HTR-8/SVneo (cell line): ENCODE results near the gene GGA2.
"Not testable (repeated sequence)": the region's sequence is repeated elsewhere in the genome, so short reads cannot be mapped to it uniquely, and the experiment has no call there.

Experiments
- DNase-seq: peaks from one replicate; pipeline ENCODE4 v3.0.0; 2011; ENCODE audit warnings: low spot score, mixed read lengths; ENCODE audit not compliant: insufficient read length
- FAIRE-seq: peaks from 2 replicates; lab custom pipeline; 2011; peaks lifted over from hg19 to GRCh38; lab: Jason Lieb, UNC

The GGA2 gene

GRCh38 chr16:23483492-23483891 lies 26.8 kb downstream of the GGA2 start:
- not testable (repeated sequence) for FAIRE-seq, DNase-seq

- FAIRE-seq: no peak
- DNase-seq: no peak
Observed at GRCh38 chr16:23482778-23483177, 27.5 kb downstream of the GGA2 start.

- no peak for FAIRE-seq
Observed at GRCh38 chr16:23480257-23480656, 30.0 kb downstream of the GGA2 start.

GRCh38 chr16:23479138-23479537 lies 31.2 kb downstream of the GGA2 start:
- DNase-seq (no peak), FAIRE-seq (no peak)

More at GRCh38 chr16:23480257-23480656, 30.0 kb downstream of the GGA2 start:
- DNase-seq: no peak

GRCh38 chr16:23478566-23478965 lies 31.7 kb downstream of the GGA2 start:
- FAIRE-seq: no peak
- no peak for DNase-seq

GRCh38 chr16:23476289-23476688 lies 34.0 kb downstream of the GGA2 start:
- FAIRE-seq: no peak
- no peak for DNase-seq

GRCh38 chr16:23469814-23470213 lies 40.5 kb downstream of the GGA2 start:
- FAIRE-seq: no peak
- DNase-seq: no peak

- no peak for FAIRE-seq
- no peak for DNase-seq
Observed at GRCh38 chr16:23466162-23466885, 44.0 kb downstream of the GGA2 start.

- DNase-seq: no peak
- FAIRE-seq: no peak
Observed at GRCh38 chr16:23465179-23465578, 45.1 kb downstream of the GGA2 start.

- no peak for DNase-seq
- no peak for FAIRE-seq
Observed at GRCh38 chr16:23464196-23464595, 46.1 kb downstream of the GGA2 start.

- FAIRE-seq, DNase-seq: not testable (repeated sequence)
Observed at GRCh38 chr16:23462994-23463393, 47.3 kb downstream of the GGA2 start.

GRCh38 chr16:23453338-23454052 lies 56.8 kb downstream of the GGA2 start:
- FAIRE-seq (no peak), DNase-seq (no peak)

- DNase-seq (peak; percentile 81), FAIRE-seq (no peak)
Observed at GRCh38 chr16:23452572-23453337, 57.5 kb downstream of the GGA2 start, which contains the start of gene COG7. Gene COG7 (minus strand): TSS chr16:23453189. CDS start chr16:23452994, 195 bp downstream.

GRCh38 chr16:23452221-23452571 lies 58.1 kb downstream of the GGA2 start:
- DNase-seq: no peak
- FAIRE-seq: no peak

- FAIRE-seq (no peak), DNase-seq (no peak)
Observed at GRCh38 chr16:23448392-23448791, 61.9 kb downstream of the GGA2 start.

- not testable (repeated sequence) for FAIRE-seq
Observed at GRCh38 chr16:23437542-23437941, 72.8 kb downstream of the GGA2 start.

GRCh38 chr16:23436951-23437350 lies 73.3 kb downstream of the GGA2 start:
- no peak for DNase-seq
- FAIRE-seq: no peak

More at GRCh38 chr16:23437542-23437941, 72.8 kb downstream of the GGA2 start:
- not testable (repeated sequence) for DNase-seq

- FAIRE-seq (no peak), DNase-seq (peak; percentile 48)
Observed at GRCh38 chr16:23435500-23435899, 74.8 kb downstream of the GGA2 start.

- DNase-seq: peak; percentile 52
- FAIRE-seq: no peak
Observed at GRCh38 chr16:23434380-23434779, 75.9 kb downstream of the GGA2 start.

- no peak for DNase-seq
- FAIRE-seq: no peak
Observed at GRCh38 chr16:23433261-23433920, 76.9 kb downstream of the GGA2 start.
